Neutrophil (primary cell): ENCODE data around the gene ZNF326.
"Not testable (repeated sequence)": the region's sequence is repeated elsewhere in the genome, so short reads cannot be mapped to it uniquely, and the experiment has no call there.

Experiments
- H3K27ac ChIP-seq: fragments of 200-600 bp; sonication (generic); 2 replicates; pipeline ENCODE4 v1.5.1; 2016; ENCODE audit warnings: mild to moderate bottlenecking, moderate library complexity
- H3K27me3 ChIP-seq: fragments of 200-600 bp; sonication (generic); 2 replicates; pipeline ENCODE4 v1.6.0; 2016; ENCODE audit warnings: mild to moderate bottlenecking
- H3K36me3 ChIP-seq: fragments of 200-600 bp; sonication (generic); 2 replicates; pipeline ENCODE4 v1.5.1; 2017
- H3K4me1 ChIP-seq, 2 experiments: fragments of 200-600 bp in 1 of 2; sonication (generic) in 1 of 2; 1 replicate in 1 of 2; 2 replicates in 1 of 2; pipeline versions ENCODE4 v1.5.1 to v1.6.1; 2013 to 2016; ENCODE audit warnings: low read depth in 1 of 2, low read length in 1 of 2, mild to moderate bottlenecking in 1 of 2, moderate library complexity in 1 of 2; ENCODE audit not compliant: control insufficient read depth in 1 of 2, insufficient read depth in 1 of 2
- H3K4me3 ChIP-seq, 2 experiments: fragments of 200-600 bp in 1 of 2; sonication (generic) in 1 of 2; 1 replicate in 1 of 2; 2 replicates in 1 of 2; pipeline ENCODE4 v1.5.1; 2013 to 2016; ENCODE audit warnings: low read depth in 1 of 2, low read length in 1 of 2, mild to moderate bottlenecking in 1 of 2, moderate library complexity in 1 of 2
- H3K9me3 ChIP-seq: fragments of 200-600 bp; sonication (generic); 2 replicates; pipeline ENCODE4 v1.5.1; 2016
- TF ChIP-seq, protein P1 (sequence below): fragments of 200-600 bp; sonication (generic); IDR thresholded peaks from 2 replicates; pipeline ENCODE4 v1.5.1; 2016; ENCODE audit warnings: antibody characterized with exemption

The ZNF326 gene

GRCh38 chr1:89975540-89976125 is 19.3 kb upstream of the ZNF326 start:
- H3K27ac ChIP-seq, result no peak overlapping the region
- H3K9me3 ChIP-seq, result no peaks in the 10 kb centered on the region
- H3K36me3 ChIP-seq, result no peaks in the 10 kb centered on the region
- no peaks in the 10 kb centered on the region for H3K27me3 ChIP-seq
- H3K4me1 ChIP-seq, result peaks cover 0 to 5% of the 10 kb centered on the region in 2 experiments
- H3K4me3 ChIP-seq, result no peak overlapping the region
- TF ChIP-seq, protein P1, sequence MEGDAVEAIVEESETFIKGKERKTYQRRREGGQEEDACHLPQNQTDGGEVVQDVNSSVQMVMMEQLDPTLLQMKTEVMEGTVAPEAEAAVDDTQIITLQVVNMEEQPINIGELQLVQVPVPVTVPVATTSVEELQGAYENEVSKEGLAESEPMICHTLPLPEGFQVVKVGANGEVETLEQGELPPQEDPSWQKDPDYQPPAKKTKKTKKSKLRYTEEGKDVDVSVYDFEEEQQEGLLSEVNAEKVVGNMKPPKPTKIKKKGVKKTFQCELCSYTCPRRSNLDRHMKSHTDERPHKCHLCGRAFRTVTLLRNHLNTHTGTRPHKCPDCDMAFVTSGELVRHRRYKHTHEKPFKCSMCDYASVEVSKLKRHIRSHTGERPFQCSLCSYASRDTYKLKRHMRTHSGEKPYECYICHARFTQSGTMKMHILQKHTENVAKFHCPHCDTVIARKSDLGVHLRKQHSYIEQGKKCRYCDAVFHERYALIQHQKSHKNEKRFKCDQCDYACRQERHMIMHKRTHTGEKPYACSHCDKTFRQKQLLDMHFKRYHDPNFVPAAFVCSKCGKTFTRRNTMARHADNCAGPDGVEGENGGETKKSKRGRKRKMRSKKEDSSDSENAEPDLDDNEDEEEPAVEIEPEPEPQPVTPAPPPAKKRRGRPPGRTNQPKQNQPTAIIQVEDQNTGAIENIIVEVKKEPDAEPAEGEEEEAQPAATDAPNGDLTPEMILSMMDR, result no peak

GRCh38 chr1:89978755-89979154 is 16.2 kb upstream of the ZNF326 start:
- H3K27ac ChIP-seq, result no peak overlapping the region
- no peaks in the 10 kb centered on the region for H3K9me3 ChIP-seq
- H3K27me3 ChIP-seq, result no peaks in the 10 kb centered on the region
- TF ChIP-seq, protein P1, result no peak
- H3K36me3 ChIP-seq, result no peaks in the 10 kb centered on the region
- H3K4me3 ChIP-seq, result no peak overlapping the region
- peaks cover 0 to 5% of the 10 kb centered on the region in 2 experiments for H3K4me1 ChIP-seq

DNA sequence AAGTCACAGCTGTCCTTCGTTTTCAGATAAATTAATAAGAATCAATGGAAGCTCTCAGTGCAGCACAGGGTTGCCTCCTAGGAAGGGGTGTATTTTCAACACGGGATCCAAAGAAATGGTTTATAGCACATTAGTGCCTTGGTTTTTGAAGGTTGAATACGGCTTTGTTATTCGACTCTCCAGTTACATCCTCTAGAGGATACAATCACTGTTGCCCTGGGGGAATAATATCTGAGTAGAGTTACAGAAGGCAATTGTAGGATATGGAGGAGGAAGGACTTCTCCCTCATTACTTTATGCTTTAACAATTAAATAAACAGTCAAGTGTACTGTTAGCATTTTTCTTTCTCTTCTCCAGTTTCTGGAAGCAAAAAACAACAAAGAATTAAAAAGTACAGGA is 14.3 kb upstream of the ZNF326 start:
- Histone ChIP-seq H3K27ac (no peak overlapping the region), H3K9me3 (no peaks in the 10 kb centered on the region), H3K4me3 (no peak overlapping the region), H3K36me3 (no peaks in the 10 kb centered on the region), H3K27me3 (no peaks in the 10 kb centered on the region), H3K4me1 (peaks cover 0 to 4% of the 10 kb centered on the region in 2 experiments)
- TF ChIP-seq, protein P1, result no peak

DNA sequence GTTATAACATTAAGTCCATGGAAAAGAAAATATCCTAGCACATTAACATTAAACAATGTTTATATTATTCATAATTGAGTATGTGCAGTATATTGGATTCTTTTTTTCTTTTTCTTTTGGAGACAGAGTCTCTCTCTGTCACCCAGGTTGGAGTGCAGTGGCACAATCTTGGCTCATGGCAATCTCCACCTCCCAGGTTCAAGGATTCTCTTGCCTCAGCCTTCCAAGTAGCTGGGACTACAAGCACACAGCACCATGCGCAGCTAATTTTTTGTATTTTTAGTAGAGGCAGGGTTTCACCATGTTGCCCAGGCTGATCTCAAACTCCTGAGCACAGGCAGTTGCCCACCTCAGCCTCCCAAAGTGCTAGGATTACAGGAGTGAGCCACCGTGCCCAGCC is 12.1 kb upstream of the ZNF326 start:
- H3K9me3 ChIP-seq, H3K4me3 ChIP-seq, H3K27me3 ChIP-seq, H3K36me3 ChIP-seq, H3K4me1 ChIP-seq, H3K27ac ChIP-seq: not testable (repeated sequence)

DNA sequence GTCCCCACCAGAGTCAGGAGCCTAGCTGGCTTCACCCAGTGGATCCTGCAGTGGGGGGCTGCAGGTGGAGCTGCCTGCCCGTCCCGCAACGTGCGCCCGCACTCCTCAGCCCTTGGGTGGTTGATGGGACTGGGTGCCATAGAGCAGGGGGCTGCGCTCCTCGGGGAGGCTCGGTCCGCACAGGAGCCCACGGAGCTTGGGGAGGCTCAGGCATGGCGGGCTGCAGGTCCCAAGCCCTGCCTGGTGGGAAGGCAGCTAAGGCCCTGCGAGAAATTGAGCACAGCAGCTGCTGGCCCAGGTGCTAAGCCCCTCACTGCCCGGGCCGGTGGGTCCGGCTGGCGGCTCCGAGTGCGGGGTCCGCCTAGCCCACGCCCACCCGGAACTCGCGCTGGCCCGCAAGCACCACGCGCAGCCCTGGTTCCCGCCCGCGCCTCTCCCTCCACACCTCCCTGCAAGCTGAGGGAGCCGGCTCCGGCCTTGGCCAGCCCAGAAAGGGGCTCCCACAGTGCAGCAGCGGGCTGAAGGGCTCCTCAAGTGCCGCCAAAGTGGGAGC is 10.3 kb upstream of the ZNF326 start:
- H3K4me3 ChIP-seq, H3K4me1 ChIP-seq, H3K27me3 ChIP-seq, H3K36me3 ChIP-seq, H3K27ac ChIP-seq, H3K9me3 ChIP-seq: not testable (repeated sequence)

DNA sequence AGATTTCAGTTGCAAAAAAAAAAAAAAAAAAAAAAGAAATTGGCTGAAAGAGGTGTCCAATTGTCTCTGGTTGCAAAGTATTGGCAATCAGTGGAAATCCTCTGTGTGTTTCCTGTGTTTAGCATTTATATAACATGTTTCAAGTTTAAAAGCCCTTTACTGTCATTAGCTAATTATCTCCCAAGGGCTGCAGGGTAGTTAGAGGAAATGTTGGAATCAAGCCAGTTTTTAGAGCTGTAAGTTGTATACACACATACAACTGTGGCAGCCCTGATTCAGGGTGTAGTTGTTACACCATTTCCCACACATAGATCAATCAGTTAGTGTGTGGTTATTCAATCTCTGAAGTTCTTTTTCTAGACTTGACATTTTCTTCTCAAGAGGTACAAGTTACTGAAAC is 8.9 kb upstream of the ZNF326 start:
- no peaks in the 10 kb centered on the region for H3K9me3 ChIP-seq
- H3K4me1 ChIP-seq, result no peaks in the 10 kb centered on the region
- H3K27me3 ChIP-seq, result no peaks in the 10 kb centered on the region
- H3K27ac ChIP-seq, result no peak overlapping the region
- TF ChIP-seq, protein P1, result no peak
- no peak overlapping the region for H3K4me3 ChIP-seq
- no peaks in the 10 kb centered on the region for H3K36me3 ChIP-seq
